ENCODE results near the gene VAV3.

VAV3 gene

GRCh38 chr1:107620753-107621152 lies 344.2 kb downstream of the VAV3 start:
- DNase-seq: no peak

- DNase-seq: no peak
These were observed 346.4 kb downstream of the VAV3 start for GRCh38 chr1:107618539-107618938.

GRCh38 chr1:107617921-107618320 lies 347.1 kb downstream of the VAV3 start:
- DNase-seq: no peak

- DNase-seq: no peak
These were observed 347.5 kb downstream of the VAV3 start for GRCh38 chr1:107617456-107617855.

GRCh38 chr1:107609808-107610207 lies 355.2 kb downstream of the VAV3 start:
- no peak for DNase-seq

GRCh38 chr1:107604825-107605224 lies 360.2 kb downstream of the VAV3 start:
- DNase-seq: no peak

GRCh38 chr1:107600607-107601160 lies 364.3 kb downstream of the VAV3 start:
- no peak for DNase-seq

- no peak for DNase-seq
These were observed 365.8 kb downstream of the VAV3 start for GRCh38 chr1:107599220-107599619.

GRCh38 chr1:107597290-107597689 lies 367.7 kb downstream of the VAV3 start:
- no peak for DNase-seq

- DNase-seq: no peak
These were observed 370.4 kb downstream of the VAV3 start for GRCh38 chr1:107594536-107594935.

GRCh38 chr1:107593501-107594209 lies 371.3 kb downstream of the VAV3 start:
- no peak for DNase-seq

- no peak for DNase-seq
These were observed 373.9 kb downstream of the VAV3 start for GRCh38 chr1:107590900-107591622.

- DNase-seq: no peak
These were observed 374.9 kb downstream of the VAV3 start for GRCh38 chr1:107590087-107590486.

GRCh38 chr1:107588321-107588720 lies 376.7 kb downstream of the VAV3 start:
- no peak for DNase-seq

GRCh38 chr1:107575226-107575625 lies 389.8 kb downstream of the VAV3 start:
- no peak for DNase-seq

- DNase-seq: no peak
These were observed 390.9 kb downstream of the VAV3 start for GRCh38 chr1:107574044-107574443.

GRCh38 chr1:107572674-107573211 lies 392.2 kb downstream of the VAV3 start:
- peak; percentile 31 for DNase-seq

GRCh38 chr1:107570768-107571167 lies 394.2 kb downstream of the VAV3 start:
- DNase-seq: no peak

GRCh38 chr1:107563441-107563840 lies 401.5 kb downstream of the VAV3 start:
- DNase-seq: peak; percentile 70

- no peak for DNase-seq
These were observed 405.1 kb downstream of the VAV3 start for GRCh38 chr1:107559881-107560280.

- DNase-seq: no peak
These were observed 407.9 kb downstream of the VAV3 start for GRCh38 chr1:107557095-107557494.

- DNase-seq: no peak
These were observed 409.4 kb downstream of the VAV3 start for GRCh38 chr1:107555578-107555977.

- DNase-seq: no peak
These were observed 412.2 kb downstream of the VAV3 start for GRCh38 chr1:107552781-107553180.

GRCh38 chr1:107551456-107551855 lies 413.5 kb downstream of the VAV3 start:
- DNase-seq: peak; percentile 21
